NCI-H748 treated with DMSO at 0.1 percent for 48 hours (cell line): Measurements from ENCODE around the gene RSBN1L.

Experiments used
- DNase-seq: peaks from one replicate; lab custom pipeline; 2025; lab: John Stamatoyannopoulos, UW

The RSBN1L gene

DNA sequence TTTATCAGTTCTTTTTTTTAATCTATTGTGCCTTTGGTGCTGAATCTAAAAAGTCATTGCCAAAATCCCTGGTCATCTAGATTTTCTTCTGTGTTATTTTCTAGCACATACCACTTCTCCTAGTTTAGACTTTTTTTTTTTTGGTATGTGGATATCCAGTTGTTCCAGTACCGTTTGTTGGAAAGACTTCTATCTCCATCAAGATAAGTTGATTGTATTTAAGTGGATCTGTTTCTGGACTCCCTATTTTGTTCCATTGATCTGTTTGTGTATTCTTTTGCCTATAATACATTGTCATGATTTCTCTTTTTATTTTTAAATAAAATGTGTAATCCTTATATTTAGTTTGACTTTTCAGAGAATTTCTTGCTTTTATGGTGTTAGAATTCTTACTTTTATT lies 35.5 kb downstream of the RSBN1L start:
- no peak for DNase-seq

DNA sequence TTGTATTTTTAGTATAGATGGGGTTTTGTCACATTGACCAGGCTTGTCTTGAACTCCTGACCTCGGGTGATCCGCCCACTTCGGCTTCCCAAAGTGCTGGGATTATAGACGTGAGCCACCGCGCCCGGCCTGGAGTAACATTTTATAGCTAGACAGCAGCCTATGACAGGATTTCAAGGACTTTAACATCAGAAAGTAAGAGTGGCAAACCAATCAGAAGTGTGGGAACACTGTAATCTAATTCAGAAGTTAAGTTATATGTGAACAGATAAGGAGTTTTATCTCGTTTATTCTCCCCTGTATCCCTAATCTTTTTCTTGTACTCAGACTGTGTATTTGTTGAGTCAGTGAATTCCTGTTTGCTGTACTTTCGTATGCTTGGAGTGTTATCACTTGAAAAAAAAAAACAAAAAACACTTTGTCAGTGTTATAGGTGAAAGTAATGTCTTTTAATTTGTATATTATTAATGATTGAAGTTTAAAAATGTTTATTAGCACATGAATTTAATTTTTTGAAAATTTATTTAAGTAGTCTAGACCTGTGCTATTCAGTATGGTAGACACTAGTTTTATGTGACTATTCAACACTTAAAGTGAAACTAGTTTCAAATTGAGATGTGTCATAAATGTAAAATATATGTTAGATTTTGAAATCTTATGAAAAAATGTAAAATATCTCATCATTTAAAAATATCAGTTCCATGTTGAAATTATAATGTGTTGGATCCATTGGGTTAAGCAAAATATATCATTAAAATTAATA lies 38.6 kb downstream of the RSBN1L start:
- DNase-seq = no peak

DNA sequence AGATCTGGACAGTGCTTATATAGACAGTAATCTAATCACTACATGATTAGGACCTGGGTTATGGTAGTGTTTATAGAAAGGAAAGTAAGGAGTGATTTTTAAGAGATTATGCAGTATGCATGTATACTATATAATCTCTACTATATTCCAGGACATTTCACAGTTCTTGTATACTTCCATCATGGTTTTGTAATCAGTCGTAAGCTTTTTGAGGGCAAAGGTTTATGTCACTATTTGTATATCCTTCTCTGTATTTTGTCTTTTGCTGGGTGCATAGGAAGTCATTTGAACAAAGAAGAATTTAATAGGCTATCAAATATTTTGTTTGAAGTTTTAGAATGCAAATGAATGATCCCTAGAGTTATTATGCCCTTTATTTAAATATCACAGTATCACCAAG lies 39.2 kb downstream of the RSBN1L start:
- DNase-seq = no peak

DNA sequence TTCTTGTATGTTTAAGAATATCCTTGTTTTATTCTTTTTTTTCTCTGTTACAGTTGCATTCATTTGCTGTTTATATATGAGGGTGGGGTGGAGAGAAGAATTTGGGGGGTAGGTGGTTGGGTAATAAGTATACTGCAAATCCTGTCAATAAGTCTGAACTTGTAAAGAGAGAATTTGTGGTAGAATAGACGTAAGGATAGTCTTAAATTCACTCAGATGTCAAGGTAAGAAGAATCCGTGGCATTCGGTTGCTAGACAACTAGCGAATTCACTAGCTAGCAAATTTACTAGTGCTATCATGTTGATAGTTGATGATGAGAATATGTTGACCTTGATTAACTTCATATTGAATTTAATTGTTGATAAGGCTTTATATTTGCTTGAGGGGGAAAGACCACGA lies 40.7 kb downstream of the RSBN1L start:
- DNase-seq = no peak

DNA sequence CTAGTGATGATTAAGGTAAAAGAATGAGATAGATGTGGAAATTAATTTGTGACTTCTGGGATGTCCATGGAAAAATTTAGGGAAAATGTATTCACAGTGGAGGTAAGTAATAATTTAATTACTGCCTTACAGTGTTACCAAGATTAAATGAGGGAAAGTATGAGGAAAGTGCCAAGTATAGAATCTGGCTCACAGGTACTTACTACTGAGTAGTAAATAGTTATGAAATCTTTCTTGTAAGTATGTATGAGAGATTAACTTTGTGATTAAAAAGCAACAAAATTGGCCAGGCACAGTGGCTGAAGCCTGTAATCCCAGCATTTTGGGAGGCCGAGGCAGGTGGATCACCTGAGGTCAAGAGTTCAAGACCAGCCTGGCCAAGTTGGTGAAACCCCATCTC lies 42.1 kb downstream of the RSBN1L start:
- DNase-seq = no peak

DNA sequence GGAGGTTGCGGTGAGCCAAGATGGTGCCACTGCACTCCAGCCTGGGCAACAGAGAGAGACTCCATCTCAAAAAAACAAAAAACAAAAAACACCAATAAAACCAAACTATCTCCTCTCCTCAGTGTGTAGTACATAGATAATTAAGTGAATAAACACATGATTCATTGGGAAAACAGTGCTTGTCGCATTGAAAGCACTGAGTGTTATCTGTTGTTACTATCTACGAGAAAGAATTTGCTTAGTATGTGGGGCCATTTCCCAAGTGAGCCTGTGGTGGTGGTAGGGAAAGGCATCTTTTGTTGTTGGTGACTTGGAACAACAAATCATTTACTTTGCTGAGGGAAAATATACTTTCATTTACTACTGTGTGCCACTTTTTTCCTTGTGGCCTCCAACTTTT lies 42.6 kb downstream of the RSBN1L start:
- DNase-seq = no peak

DNA sequence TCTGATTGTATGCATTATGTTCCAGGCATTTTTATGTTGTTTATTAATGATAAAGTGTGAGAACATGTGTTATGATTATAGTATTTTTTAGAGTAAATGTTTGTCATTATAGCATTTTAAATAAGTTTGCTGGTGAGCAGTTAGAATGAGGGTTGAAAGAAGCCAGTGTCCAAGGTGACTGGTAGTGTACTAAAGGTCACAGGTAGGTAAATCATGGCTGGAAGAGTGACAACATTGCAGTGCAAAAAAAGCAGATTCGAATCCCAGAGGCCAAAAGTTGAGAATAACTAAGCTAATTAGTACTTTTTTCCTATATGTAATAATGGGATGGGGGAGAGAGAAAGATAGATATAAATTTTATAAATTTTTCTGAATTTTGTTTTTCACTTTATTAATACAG lies 44.0 kb downstream of the RSBN1L start:
- DNase-seq = no peak

DNA sequence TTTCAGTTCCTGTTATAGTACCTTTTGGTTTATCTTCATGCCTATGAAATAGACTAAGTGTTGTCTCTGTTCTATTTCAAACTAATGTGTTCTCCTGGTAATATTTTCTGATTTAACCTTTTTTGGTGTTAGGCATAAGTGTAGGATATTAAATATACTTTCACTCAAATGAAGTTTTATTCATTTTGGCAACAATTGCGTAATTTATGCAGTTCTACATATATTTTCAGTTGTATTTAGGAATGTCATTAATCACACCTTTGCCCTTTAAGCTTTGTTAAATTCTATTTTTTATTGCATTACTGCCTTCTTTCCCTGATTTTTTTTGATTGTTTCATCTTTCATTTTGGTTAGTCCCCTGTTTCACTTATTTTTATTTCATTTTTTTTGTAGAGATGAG lies 47.3 kb downstream of the RSBN1L start:
- no peak for DNase-seq

DNA sequence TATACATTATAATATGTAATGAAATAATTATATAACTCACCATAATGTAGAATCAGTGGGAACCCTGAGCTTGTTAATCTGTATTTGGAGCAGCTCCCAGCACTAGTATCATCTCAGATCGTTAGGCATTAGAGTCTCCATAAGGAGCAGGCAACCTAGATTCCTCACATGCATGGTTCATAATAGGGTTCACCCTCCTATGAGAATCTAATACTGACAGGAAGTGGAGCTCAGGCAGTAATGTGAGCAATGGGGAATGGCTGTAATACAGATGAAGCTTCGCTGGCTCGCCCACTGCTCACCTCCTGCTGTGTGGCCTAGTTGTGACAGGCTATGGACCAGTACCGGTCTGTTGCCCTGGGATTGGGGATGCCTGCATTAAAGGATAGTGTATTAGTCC lies 49.5 kb downstream of the RSBN1L start:
- DNase-seq = no peak

DNA sequence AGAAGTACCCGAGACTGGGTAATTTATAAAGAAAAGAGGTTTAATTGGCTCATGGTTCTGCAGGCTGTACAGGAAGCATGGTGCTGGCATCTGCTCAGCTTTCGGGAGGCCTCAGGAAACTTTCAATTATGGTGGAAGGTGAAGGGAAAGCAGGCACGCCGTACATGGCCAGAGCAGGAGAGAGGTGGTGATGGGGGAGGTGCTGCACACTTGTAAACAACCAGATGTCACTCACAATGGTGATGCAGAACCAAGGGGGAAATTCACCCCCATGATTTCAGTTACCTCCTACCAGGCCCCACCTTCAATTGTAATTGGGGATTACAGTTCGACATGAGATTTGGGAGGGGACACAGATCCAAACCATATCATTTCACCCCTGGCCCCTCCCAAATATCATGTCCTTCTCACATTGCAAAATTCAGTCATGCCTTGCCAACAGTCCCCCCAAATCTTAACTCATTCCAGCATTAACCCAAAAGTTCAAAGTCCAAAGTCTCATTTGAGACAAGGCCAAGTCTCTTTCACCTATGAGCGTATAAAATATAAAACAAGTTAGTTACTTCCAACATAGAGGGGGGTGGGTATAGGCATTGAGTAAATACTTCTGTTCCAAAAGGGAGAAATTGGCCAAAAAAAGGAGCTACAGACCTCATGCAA lies 50.0 kb downstream of the RSBN1L start:
- no peak for DNase-seq

DNA sequence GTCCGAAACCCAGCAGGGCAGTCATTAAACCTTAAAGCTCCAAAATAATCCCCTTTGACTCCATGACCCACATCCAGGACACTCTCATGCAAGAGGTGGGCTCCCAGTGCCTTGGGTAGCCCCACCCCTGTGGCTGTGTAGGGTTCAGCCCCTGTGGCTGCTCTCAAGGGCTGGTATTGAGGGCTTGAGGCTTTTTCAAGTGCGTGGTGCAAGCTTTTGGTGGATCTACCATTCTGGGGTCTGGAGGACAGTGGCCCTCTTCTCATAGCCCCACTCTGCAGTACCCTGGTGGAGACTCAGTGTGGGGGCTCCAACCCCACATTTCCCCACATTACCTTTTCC lies 50.5 kb downstream of the RSBN1L start:
- DNase-seq = no peak

DNA sequence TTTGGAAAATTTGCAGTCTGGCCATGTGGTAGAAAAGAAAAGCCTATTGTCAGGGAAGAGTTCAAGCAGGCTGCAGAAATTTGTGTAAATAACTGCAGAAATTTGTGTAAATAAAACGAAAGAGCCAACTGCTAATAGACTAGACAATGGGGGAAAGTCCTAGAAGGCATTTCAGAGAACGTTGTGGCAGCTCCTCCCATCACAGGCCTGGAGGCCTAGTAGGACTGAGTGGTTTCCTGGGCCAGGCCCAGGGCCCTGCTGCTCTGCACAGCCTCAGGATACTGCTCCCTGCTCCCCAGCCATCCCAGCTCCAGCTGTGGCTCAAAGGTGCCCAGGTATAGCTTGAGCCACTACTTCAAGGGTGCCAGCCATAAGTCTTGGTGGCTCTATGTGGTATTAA lies 50.9 kb downstream of the RSBN1L start:
- DNase-seq = no peak

DNA sequence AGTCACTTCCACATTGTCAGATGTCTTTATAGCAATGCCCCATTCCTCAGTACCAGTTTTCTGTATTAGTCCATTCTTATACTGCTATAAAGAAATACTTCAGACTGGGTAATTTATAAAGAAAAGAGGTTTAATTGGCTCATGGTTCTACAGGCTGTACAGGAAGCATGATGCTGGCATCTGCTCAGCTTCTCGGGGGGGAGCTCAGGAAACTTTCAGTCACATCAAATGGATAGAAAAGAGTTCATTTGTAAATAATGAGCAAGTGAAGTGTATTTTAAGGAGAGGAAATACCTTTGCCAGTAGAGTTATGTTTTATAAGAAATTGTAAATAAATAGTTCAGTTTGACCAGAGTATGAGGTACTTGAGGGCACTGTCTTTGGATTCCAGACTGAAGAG lies 51.5 kb downstream of the RSBN1L start:
- DNase-seq = no peak

DNA sequence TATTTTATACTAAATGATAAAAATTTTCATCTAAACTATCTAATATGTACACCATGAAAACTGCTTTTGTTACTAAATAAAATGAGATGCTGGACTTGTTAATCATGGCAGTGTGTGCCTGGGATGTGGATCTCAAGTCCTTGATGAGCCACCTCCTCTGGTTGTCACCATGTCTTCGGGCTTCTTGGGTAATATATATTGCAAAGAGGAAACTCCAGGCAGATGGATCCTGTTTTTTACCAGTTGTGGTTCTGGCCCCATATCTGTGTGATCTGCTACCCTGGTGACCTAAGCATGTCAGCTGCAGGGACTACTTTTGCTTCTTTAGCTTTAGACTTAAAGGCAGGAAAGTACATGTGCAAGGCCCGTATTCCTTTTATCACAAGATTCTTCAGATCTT lies 55.8 kb downstream of the RSBN1L start:
- DNase-seq = no peak

DNA sequence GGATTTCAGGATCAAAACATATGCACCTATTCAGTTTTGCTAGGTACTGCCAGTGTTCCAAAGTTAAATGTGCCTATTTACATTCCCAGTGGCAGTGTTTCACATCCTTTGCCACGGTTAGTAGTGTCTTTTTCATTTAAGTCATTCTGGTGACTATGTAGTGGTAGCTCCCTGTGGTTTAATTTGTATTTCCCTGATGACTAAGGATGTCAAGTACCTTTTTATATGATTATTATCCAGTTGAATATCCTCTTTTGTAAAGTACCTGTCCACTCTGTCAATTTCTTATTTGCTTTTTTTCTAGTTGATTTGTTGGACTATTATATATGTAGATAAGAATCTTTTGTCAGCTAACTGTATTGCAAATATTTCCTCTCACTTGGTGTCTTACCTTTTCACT lies 56.9 kb downstream of the RSBN1L start:
- DNase-seq = peak; percentile 47

DNA sequence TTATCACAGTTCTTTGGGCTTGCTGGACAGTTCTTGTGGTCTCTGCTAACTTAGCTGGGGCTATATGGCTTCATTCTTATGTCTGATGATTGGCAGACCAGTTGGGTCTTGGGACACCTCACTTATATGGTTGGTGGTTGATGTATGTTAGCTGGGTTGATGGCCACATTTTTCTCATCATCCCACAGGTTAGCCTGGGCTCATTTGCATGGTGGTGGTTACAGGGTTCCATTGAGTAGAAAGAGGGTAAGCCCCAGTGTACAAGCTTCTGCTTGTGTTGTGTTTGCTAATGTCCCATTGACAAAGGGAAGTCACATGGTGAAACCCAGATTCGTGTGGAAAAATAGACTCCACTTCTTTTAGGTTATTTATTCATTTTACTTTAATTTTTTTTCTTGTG lies 61.3 kb downstream of the RSBN1L start:
- no peak for DNase-seq

DNA sequence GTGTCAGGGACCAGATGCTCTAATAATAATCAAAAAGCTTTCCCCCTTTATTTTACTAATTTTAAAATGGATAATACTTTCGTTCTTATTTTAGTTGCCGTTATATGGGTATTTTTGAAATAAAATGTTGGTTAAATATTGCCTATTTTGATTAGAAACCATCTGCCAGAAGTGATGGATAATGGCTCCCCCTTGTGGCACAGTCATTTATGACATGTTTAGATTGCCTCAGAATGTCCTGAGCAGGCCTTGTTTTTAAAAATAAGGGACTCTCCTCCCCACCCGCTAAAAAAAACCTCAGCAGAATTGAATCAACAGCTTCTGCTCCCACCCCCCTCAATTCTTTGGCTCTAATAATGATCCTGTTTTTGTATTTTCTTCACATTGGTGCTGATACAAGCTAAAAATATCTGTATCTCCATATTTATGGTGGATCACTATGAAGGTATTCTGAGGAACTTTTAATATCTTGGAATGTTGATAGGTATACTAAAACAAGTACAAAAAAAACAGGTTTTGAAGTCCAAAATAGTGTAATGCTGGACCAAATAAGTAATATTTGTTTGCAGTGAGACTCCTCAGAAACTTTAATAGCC lies 63.1 kb downstream of the RSBN1L start:
- DNase-seq = peak; percentile 32

DNA sequence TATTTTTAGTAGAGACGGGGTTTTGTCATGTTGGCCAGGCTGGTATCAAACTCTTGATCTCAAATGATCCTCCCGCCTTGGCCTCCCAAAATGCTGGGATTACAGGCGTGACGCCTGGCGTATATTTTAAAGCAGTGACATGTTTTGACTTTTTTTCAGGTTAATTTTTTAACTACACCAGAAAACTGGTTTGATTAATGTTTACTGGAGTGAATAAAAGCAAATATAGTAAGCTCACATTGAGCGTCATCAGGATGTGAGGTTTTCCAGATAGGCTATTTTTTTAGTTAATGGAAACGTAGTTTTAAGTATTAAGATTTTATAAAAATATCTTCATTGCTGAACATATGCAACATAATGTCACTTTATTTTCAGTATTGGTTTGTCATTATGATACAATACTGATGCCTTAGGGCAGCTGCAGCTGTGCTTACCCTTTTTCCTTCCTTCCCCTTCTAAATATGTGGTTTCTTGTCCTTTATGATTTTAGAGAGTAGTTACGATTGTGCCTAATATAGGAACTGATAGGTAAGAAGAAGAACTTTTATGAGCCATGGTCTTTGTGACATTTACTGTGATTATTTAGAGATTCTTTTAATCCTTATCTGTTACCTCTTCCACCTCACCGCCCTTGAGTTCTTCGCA lies 64.7 kb downstream of the RSBN1L start:
- DNase-seq = no peak

DNA sequence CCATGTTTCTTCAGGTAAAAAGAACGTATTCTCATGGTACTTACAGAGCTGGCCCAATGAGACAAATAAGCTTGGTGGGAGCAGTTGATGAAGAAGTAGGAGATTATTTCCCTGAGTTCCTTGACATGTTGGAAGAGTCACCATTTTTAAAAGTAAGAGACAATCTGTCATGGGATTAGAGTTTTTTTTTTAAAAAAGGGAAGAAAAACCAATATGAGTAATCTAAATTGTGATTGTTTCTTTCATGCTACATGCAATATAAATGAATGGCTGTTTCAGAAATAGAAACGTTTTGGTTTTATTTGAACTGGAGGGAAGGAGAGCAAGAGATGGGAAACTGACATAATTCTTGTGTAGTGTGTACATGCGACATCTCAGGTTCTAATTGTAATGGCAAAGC lies 69.2 kb downstream of the RSBN1L start:
- DNase-seq = no peak

DNA sequence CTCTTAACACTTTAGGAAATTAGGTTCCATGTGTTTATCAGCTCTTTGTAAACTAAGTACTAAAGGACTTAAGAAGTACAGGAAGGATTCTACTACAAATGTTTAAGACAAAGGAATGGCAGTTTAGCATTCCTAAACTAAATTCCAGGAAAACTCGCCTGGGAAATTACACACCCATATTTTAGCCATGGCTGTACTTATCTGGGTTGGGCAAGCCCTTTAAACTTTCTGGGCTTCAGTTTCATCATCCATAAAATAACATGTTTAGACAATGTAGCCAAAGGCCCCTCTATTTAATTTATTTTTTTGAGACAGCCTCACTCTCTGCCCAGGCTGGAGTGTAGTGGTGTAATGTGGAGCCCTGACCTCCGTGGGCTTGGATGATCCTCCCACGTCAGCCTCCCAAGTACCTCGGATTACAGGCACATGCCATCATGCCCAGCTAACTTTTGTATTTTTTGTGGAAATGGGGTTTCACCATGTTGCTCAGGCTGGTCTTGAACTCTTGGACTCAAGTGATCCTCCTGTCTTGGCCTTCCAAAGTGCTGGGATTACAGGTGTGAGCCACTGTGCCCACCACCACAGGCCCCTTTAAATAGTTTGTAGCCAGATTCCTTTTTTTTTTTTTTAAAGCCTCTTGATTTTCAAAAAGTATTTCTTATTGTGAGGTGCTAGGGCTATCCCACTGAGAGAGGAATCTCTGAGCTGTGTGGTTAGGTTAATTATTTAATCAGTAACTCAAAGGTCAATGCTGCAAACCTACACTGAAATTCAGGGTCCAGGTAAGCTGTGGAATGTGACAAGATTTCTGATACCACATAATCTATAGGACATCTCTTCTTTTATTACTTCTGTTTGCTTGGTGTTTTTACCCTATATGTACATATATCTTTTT lies 69.9 kb downstream of the RSBN1L start:
- no peak for DNase-seq

DNA sequence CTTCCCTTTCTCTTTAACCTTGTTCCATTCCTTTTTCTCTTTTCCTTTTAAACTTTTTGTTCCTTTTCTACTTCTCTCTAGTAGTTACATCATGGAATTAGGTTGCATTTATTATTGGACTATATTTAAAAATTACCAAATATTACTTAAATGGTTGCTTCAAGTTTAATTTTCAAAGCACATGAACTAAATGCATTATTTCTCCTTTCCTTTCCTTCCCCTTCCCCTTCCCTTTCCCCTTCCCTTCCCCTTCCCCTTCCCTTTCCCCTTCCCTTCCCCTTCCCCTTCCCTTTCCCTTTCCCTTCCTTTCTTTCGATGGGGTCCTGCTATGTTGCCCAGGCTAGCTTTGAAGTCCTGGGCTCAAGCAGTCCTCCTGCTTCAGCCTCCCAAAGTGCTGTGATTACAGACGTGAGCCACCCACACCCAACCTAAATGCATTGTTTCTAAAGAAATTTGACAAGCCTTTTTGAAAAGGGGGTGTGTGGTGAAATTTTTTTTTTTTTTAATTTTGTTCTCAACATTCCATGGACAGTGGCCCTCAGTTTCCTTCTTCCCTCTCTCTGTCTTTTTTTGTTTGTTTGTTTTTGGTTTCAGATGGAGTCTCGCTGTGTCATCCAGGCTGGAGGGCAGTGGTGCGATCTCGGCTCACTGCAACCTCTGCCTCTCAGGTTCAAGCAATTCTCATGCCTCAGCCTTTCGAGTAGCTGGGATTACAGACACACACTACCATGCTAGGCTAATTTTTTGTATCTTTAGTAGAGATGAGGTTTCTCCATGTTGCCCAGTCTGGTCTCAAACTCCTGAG lies 70.7 kb downstream of the RSBN1L start:
- no peak for DNase-seq
